WTC11 (cell line): Measurements from ENCODE around the gene PICK1. TPM values are rescaled to one million over a fixed set of nuclear protein-coding genes. Genes with fewer than 3 reads are reported as not detected.
"Not testable (repeated sequence)": the region's sequence is repeated elsewhere in the genome, so short reads cannot be mapped to it uniquely, and the experiment has no call there.

Experiments used
- ATAC-seq: fragments of 200-7000 bp; cut with Tn5 transposase; 2 replicates; pipeline ENCODE4 v1.10.0; 2021; ENCODE audit warnings: mild to moderate bottlenecking, moderate library complexity
- CTCF ChIA-PET: fragments of 300-600 bp; sonication (Branson Sonifier 250); formaldehyde crosslinking; loops from one replicate; lab custom pipeline; 2021; ENCODE audit warnings: antibody characterized with exemption; lab: Charles Lee
- POLR2A ChIA-PET: fragments of 350-600 bp; sonication (Branson Sonifier 250); formaldehyde crosslinking; loops from one replicate; lab custom pipeline; 2021; ENCODE audit warnings: antibody characterized with exemption; lab: Charles Lee
- DNase-seq: peaks from one replicate; pipeline ENCODE4 v3.0.0; 2021; ENCODE audit warnings: low spot score
- H3K27ac Mint-ChIP-seq: 2 replicates; pipeline ENCODE4 v1.8.0; 2021; ENCODE audit warnings: mixed read lengths
- H3K27me3 Mint-ChIP-seq: 2 replicates; pipeline ENCODE4 v1.8.0; 2021; ENCODE audit warnings: low read depth, mild to moderate bottlenecking, moderate library complexity, mixed read lengths
- H3K36me3 Mint-ChIP-seq: 2 replicates; pipeline ENCODE4 v1.8.0; 2021; ENCODE audit warnings: mixed read lengths
- H3K4me1 Mint-ChIP-seq: 2 replicates; pipeline ENCODE4 v1.8.0; 2022; ENCODE audit warnings: mixed read lengths
- H3K4me3 Mint-ChIP-seq: 2 replicates; pipeline ENCODE4 v1.8.0; 2021; ENCODE audit warnings: mild to moderate bottlenecking, moderate library complexity, mixed read lengths
- H3K9me3 Mint-ChIP-seq: 2 replicates; pipeline ENCODE4 v1.8.0; 2021; ENCODE audit warnings: mixed read lengths
- AFF4 ChIP-seq: sonication (generic); formaldehyde crosslinking; IDR thresholded peaks from 2 replicates; pipeline ENCODE4 v1.8.1; 2023; ENCODE audit warnings: mild to moderate bottlenecking, missing genetic modification reagents, borderline replicate concordance
- CREM ChIP-seq: sonication (generic); formaldehyde crosslinking; IDR thresholded peaks from 2 replicates; pipeline ENCODE4 v1.8.1; 2022; ENCODE audit warnings: mild to moderate bottlenecking, missing genetic modification reagents, moderate library complexity
- E2F1 ChIP-seq: sonication (generic); formaldehyde crosslinking; IDR thresholded peaks from 2 replicates; pipeline ENCODE4 v1.8.0; 2022; ENCODE audit warnings: mild to moderate bottlenecking, missing genetic modification reagents
- ELF4 ChIP-seq: sonication (generic); formaldehyde crosslinking; IDR thresholded peaks from 2 replicates; pipeline ENCODE4 v1.8.1; 2022; ENCODE audit warnings: low read depth, mild to moderate bottlenecking, moderate library complexity, missing genetic modification reagents
- FOXP1 ChIP-seq: sonication (generic); formaldehyde crosslinking; IDR thresholded peaks from 2 replicates; pipeline ENCODE4 v1.8.0; 2022; ENCODE audit warnings: missing genetic modification reagents, mild to moderate bottlenecking, moderate library complexity, borderline replicate concordance
- GABPB1 ChIP-seq: sonication (generic); formaldehyde crosslinking; IDR thresholded peaks from 2 replicates; pipeline ENCODE4 v1.8.1; 2023; ENCODE audit warnings: mild to moderate bottlenecking, missing genetic modification reagents
- IRF2 ChIP-seq: sonication (generic); formaldehyde crosslinking; IDR thresholded peaks from 2 replicates; pipeline ENCODE4 v1.8.0; 2022; ENCODE audit warnings: low read depth, missing genetic modification reagents, borderline replicate concordance
- MAX ChIP-seq: sonication (generic); formaldehyde crosslinking; IDR thresholded peaks from 2 replicates; pipeline ENCODE4 v1.8.0; 2022; ENCODE audit warnings: mild to moderate bottlenecking, missing genetic modification reagents
- MLX ChIP-seq: sonication (generic); formaldehyde crosslinking; IDR thresholded peaks from 2 replicates; pipeline ENCODE4 v1.8.1; 2023; ENCODE audit warnings: mild to moderate bottlenecking, missing genetic modification reagents, moderate library complexity
- NFATC4 ChIP-seq: fragments of 250-450 bp; sonication (Bioruptor Pico); IDR thresholded peaks from 2 replicates; pipeline ENCODE4 v1.9.0; 2021; ENCODE audit warnings: mild to moderate bottlenecking
- NFE2L1 ChIP-seq: sonication (generic); formaldehyde crosslinking; IDR thresholded peaks from 2 replicates; pipeline ENCODE4 v1.8.1; 2023; ENCODE audit warnings: missing genetic modification reagents
- NR2C2 ChIP-seq: sonication (generic); formaldehyde crosslinking; IDR thresholded peaks from 2 replicates; pipeline ENCODE4 v1.8.0; 2022; ENCODE audit warnings: mild to moderate bottlenecking, missing genetic modification reagents
- NR3C1 ChIP-seq: sonication (generic); formaldehyde crosslinking; conservative IDR thresholded peaks from 2 replicates; pipeline ENCODE4 v1.8.1; 2023; ENCODE audit warnings: low read depth, mild to moderate bottlenecking, missing genetic modification reagents
- RORB ChIP-seq: fragments of 250-450 bp; sonication (Bioruptor Pico); IDR thresholded peaks from 2 replicates; pipeline ENCODE4 v1.9.0; 2021; ENCODE audit warnings: mild to moderate bottlenecking
- SMAD3 ChIP-seq: sonication (generic); formaldehyde crosslinking; IDR thresholded peaks from 2 replicates; pipeline ENCODE4 v1.8.0; 2022; ENCODE audit warnings: missing genetic modification reagents, mild to moderate bottlenecking, borderline replicate concordance
- SOX15 ChIP-seq: fragments of 250-450 bp; sonication (Bioruptor Pico); IDR thresholded peaks from 2 replicates; pipeline ENCODE4 v1.9.0; 2021; ENCODE audit warnings: mild to moderate bottlenecking
- TP53 ChIP-seq: sonication (generic); formaldehyde crosslinking; IDR thresholded peaks from 2 replicates; pipeline ENCODE4 v1.8.1; 2023; ENCODE audit warnings: mild to moderate bottlenecking, missing genetic modification reagents
- ZNF512 ChIP-seq: sonication (generic); formaldehyde crosslinking; IDR thresholded peaks from 2 replicates; pipeline ENCODE4 v1.8.1; 2022; ENCODE audit warnings: missing genetic modification reagents, borderline replicate concordance
- ZNF671 ChIP-seq: fragments of 250-450 bp; sonication (Bioruptor Pico); IDR thresholded peaks from 2 replicates; pipeline ENCODE4 v1.8.0; 2021; ENCODE audit warnings: mild to moderate bottlenecking
- total RNA-seq: library from RNA; stranded (reverse); gene quantifications from 3 replicates; pipeline ENCODE4 v1.2.3, GENCODE V29; 2021

The PICK1 gene
- total RNA-seq, 1 experiment from 2014 or later: 33.4 TPM

GRCh38 chr22:38115423-38116205, 58.4 kb downstream of the PICK1 start:
- no peak overlapping the region for H3K4me3 Mint-ChIP-seq
- TF ChIP-seq ELF4 (CRISPR knock-in tag): no peak
- no peak for TF ChIP-seq SMAD3 (CRISPR knock-in tag)
- no peak for TF ChIP-seq E2F1 (CRISPR knock-in tag)
- TF ChIP-seq GABPB1: no peak
- TF ChIP-seq CREM: no peak
- TF ChIP-seq AFF4 (CRISPR knock-in tag): no peak
- TF ChIP-seq TP53 (CRISPR knock-in tag): no peak
- no peak for TF ChIP-seq MLX
- CTCF ChIA-PET: interaction anchor here (0.5 to 11.1 kb wide), 13 partner anchors 8 to 88 kb away, joined by 3 to 222 read pairs (median 9); partner anchors contain the start of gene SLC16A8
- no peak overlapping the region for H3K27ac Mint-ChIP-seq
- POLR2A ChIA-PET: no interaction called here
- DNase-seq: no peak
- no peaks in the 10 kb centered on the region for H3K9me3 Mint-ChIP-seq
- no peaks in the 10 kb centered on the region for H3K36me3 Mint-ChIP-seq
- no peaks in the 10 kb centered on the region; the same call in 1 of the 2 replicates for H3K27me3 Mint-ChIP-seq
- H3K4me1 Mint-ChIP-seq: peaks cover 8% of the 10 kb centered on the region
- no peak for ATAC-seq

GRCh38 chr22:38117556-38117955, 60.4 kb downstream of the PICK1 start:
- ATAC-seq, H3K9me3 Mint-ChIP-seq, H3K4me1 Mint-ChIP-seq, H3K27me3 Mint-ChIP-seq, H3K36me3 Mint-ChIP-seq, DNase-seq, H3K27ac Mint-ChIP-seq, H3K4me3 Mint-ChIP-seq, POLR2A ChIA-PET: not testable (repeated sequence)
- CTCF ChIA-PET: interaction anchor here (0.8 kb wide), 1 partner anchor 19 kb away, joined by 3 read pairs; no protein-coding TSS in a partner anchor

GRCh38 chr22:38118182-38118581, 61.0 kb downstream of the PICK1 start:
- DNase-seq (no peak), ATAC-seq (no peak)
- no peaks in the 10 kb centered on the region for H3K36me3 Mint-ChIP-seq
- ChIA-PET CTCF (interaction anchor here (0.8 kb wide), 1 partner anchor 20 kb away, joined by 3 read pairs; no protein-coding TSS in a partner anchor), POLR2A (no interaction called here)
- H3K4me3 Mint-ChIP-seq: no peak overlapping the region
- no peak for TF ChIP-seq NFATC4 (CRISPR knock-in tag)
- no peak for TF ChIP-seq ZNF671
- no peak for TF ChIP-seq NFE2L1 (CRISPR knock-in tag)
- no peak for TF ChIP-seq SOX15 (CRISPR knock-in tag)
- TF ChIP-seq MAX (CRISPR knock-in tag): no peak
- no peak for TF ChIP-seq IRF2 (CRISPR knock-in tag)
- TF ChIP-seq NR3C1 (CRISPR knock-in tag): no peak
- no peak for TF ChIP-seq NR2C2 (CRISPR knock-in tag)
- no peak for TF ChIP-seq CREM
- TF ChIP-seq RORB (CRISPR knock-in tag): no peak
- TF ChIP-seq FOXP1 (CRISPR knock-in tag): no peak
- TF ChIP-seq ZNF512 (CRISPR knock-in tag): no peak
- TF ChIP-seq, all 79 proteins: peak for 0
- Mint-ChIP-seq H3K4me1 (peaks cover 6% of the 10 kb centered on the region; the same call in 1 of the 2 replicates), H3K27me3 (no peaks in the 10 kb centered on the region; the same call in 1 of the 2 replicates), H3K27ac (no peak overlapping the region), H3K9me3 (no peaks in the 10 kb centered on the region)
